NB4 (cell line): Measurements from ENCODE around the gene FCMR.

Experiments
- POLR2A ChIP-seq: IDR thresholded peaks from 2 replicates; pipeline ENCODE4 v1.6.1; 2011; ENCODE audit warnings: mild to moderate bottlenecking; ENCODE audit not compliant: insufficient read length; ENCODE audit errors: extremely low read depth
- TF ChIP-seq, protein P1 (sequence below): IDR thresholded peaks from one replicate; pipeline ENCODE4 v1.5.1; 2012; ENCODE audit warnings: low read depth, low read length

GRCh38 chr1:206924592-206925105, 2.9 kb upstream of the FCMR start:
- TF ChIP-seq, protein P1, sequence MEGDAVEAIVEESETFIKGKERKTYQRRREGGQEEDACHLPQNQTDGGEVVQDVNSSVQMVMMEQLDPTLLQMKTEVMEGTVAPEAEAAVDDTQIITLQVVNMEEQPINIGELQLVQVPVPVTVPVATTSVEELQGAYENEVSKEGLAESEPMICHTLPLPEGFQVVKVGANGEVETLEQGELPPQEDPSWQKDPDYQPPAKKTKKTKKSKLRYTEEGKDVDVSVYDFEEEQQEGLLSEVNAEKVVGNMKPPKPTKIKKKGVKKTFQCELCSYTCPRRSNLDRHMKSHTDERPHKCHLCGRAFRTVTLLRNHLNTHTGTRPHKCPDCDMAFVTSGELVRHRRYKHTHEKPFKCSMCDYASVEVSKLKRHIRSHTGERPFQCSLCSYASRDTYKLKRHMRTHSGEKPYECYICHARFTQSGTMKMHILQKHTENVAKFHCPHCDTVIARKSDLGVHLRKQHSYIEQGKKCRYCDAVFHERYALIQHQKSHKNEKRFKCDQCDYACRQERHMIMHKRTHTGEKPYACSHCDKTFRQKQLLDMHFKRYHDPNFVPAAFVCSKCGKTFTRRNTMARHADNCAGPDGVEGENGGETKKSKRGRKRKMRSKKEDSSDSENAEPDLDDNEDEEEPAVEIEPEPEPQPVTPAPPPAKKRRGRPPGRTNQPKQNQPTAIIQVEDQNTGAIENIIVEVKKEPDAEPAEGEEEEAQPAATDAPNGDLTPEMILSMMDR = no peak
- TF ChIP-seq POLR2A = no peak
